ENCODE data around the gene PITX1.
A peak's percentile ranks its signal among the peaks of the same experiment; 100 is the strongest.

PITX1 gene

DNA sequence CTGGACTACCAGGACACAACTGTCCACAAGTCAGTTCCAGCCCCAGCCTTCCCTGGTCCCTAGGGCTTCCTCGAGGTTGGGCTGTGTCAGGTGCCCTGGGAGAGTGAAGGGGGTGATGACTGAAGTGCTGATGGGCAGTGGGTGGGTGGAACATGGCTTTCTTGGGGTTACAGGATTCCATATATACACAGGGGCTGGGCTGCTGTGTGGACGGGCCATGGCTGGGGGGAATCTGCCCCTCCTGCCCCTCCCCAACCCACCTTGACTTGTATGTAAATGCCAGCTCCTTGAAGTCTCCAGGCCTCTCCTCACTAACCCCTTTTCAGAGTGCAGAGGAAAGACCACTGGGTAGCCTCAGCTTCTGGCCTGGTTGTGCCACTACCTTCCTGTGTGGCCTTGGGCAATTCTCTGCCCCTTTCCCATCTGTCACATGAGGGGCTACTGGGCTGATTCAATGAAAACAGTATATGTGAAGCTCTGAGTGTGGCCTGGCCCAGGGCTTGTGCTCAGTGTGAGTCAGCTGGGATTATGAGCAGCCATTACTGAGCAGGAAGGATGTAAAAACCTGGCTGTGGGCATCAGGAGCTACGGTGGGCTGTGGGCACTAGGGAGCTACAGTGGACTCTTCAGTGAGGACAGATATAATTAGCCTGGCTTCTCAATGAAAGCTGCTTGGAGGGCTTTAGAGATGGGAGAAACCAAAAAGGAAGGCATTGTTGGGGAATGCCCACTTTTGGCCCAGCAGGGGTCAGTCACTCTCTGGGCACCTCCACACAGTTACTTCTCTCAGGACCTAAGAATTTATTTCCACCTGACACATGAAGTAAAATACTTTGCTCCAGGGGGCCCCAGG lies 23.3 kb downstream of the PITX1 start:
- Histone ChIP-seq H3K27me3 (replicated peaks) (no peaks in the 10 kb centered on the region), H3K4me3 (ENCODE audit: low read depth, low read length) (no peak overlapping the region), H3K36me3 (replicated peaks) (no peaks in the 10 kb centered on the region), H3K27ac (no peak overlapping the region)
- TF ChIP-seq, protein P1, sequence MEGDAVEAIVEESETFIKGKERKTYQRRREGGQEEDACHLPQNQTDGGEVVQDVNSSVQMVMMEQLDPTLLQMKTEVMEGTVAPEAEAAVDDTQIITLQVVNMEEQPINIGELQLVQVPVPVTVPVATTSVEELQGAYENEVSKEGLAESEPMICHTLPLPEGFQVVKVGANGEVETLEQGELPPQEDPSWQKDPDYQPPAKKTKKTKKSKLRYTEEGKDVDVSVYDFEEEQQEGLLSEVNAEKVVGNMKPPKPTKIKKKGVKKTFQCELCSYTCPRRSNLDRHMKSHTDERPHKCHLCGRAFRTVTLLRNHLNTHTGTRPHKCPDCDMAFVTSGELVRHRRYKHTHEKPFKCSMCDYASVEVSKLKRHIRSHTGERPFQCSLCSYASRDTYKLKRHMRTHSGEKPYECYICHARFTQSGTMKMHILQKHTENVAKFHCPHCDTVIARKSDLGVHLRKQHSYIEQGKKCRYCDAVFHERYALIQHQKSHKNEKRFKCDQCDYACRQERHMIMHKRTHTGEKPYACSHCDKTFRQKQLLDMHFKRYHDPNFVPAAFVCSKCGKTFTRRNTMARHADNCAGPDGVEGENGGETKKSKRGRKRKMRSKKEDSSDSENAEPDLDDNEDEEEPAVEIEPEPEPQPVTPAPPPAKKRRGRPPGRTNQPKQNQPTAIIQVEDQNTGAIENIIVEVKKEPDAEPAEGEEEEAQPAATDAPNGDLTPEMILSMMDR (IDR thresholded peaks at IDR 0.05; ENCODE audit: low read depth, low read length, missing control alignments) = peak; percentile 14
- no peak for DNase-seq
- in situ Hi-C loops (cut with HindIII; ENCODE audit: low pct_ligation_motif_present, low sequenced_read_pairs) = no loop called here

DNA sequence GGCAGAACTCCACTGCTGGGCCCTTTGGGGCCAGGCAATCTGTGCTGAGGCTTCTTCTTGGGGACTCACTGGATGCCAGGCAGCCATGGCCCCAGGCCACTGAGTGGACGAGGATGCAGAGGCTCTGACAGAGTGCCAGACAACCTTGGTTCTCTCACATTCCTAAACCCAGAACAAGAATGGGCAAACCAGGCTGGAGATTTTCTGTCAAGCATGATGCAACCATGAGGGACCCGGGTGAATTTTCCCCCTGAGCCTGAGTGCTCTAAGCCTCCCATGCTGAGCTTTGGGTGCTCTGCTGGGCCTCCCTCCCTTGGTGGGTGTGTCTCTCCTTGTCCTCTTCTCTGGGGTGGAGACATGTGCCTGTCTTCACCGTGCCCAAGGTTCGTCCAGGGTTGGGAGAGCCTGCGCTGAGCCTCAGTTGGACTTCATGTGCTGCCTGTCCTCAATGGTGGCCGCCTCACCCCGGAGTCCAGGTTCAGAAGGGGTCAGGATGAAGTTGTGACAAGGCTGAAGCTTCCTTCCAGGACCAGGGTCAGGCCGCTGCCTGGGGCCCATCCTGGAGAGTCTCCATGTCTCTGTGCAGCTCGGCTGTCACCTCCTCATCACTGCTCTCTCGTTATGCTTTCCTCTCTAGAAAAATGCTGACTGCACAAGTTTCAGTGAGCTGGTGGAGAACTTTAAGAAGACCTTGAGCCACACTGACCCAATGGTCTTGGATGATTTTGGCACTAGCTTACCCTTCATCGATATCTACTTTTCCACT lies 24.1 kb downstream of the PITX1 start:
- Histone ChIP-seq H3K27me3 (replicated peaks) (no peaks in the 10 kb centered on the region), H3K27ac (no peak overlapping the region), H3K36me3 (replicated peaks) (no peaks in the 10 kb centered on the region), H3K4me3 (ENCODE audit: low read depth, low read length) (no peak overlapping the region)
- TF ChIP-seq, protein P1 (IDR thresholded peaks at IDR 0.05; ENCODE audit: low read depth, low read length, missing control alignments) = no peak
- no peak for DNase-seq
- in situ Hi-C loops (cut with HindIII; ENCODE audit: low pct_ligation_motif_present, low sequenced_read_pairs) = no loop called here

DNA sequence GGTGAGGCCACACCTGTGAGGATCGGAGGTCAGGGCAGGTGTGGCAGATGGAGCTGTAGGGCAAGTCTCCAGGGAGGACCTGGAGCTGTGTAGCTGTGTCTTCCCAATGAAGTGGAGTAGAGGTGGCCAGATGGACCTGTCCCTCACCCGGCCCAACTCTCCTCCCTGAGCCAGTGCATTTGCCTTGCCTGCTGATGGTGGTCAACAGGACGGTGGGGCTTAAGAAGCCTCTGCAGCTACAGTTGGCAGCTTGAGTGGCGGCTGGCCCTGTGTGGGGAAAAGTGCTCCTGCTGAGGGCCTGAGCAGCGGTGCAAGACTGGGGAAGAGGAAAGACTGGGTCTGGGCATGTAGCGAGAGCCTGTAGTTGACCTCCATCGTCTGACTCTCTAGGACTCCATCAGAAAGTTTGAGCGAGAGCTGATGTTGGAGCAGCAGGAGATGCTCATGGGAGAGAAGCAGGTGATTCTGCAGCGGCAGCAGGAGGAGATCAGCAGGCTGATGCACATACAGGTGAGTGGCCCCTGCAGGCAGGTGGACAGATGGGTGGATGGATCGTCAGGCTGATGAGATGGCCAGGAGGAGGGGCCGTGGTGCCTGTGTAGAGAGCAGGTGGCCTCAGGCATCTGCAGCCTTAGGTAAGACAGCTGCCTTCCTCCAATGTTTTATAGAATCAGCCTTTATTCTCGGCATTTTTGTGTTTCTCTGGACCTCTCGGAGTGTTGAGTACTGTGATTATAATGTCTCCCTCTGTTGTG lies 24.9 kb downstream of the PITX1 start:
- DNase-seq = no peak
- in situ Hi-C loops (cut with HindIII; ENCODE audit: low pct_ligation_motif_present, low sequenced_read_pairs) = no loop called here
- no peaks in the 10 kb centered on the region for H3K27me3 ChIP-seq (replicated peaks)
- H3K4me3 ChIP-seq (ENCODE audit: low read depth, low read length) = no peak overlapping the region
- H3K27ac ChIP-seq = no peak overlapping the region
- TF ChIP-seq, protein P1 (IDR thresholded peaks at IDR 0.05; ENCODE audit: low read depth, low read length, missing control alignments) = no peak
- no peaks in the 10 kb centered on the region for H3K36me3 ChIP-seq (replicated peaks)

DNA sequence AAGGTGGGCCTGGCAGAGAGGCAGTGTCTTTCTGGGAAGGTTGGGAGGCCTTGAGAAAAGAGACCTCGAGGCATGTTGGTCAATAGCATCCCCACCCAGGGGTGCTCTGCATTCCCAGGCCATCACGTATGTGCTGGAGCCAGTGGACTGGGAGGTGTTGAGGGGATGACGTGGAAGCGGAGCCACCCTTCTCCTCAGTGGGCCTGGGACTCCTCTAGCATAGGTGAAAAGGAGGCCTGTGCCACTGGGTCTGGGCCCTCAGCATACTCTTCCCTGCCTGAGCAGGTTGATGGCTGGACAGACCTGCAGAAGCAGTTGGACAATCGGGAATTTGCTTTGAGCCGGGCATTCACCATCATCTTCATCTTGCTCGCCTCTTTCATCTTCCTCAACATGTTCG lies 25.5 kb downstream of the PITX1 start:
- TF ChIP-seq, protein P1 (IDR thresholded peaks at IDR 0.05; ENCODE audit: low read depth, low read length, missing control alignments) = no peak
- in situ Hi-C loops (cut with HindIII; ENCODE audit: low pct_ligation_motif_present, low sequenced_read_pairs) = no loop called here
- H3K27ac ChIP-seq = no peak overlapping the region
- H3K27me3 ChIP-seq (replicated peaks) = no peaks in the 10 kb centered on the region
- H3K4me3 ChIP-seq (ENCODE audit: low read depth, low read length) = no peak overlapping the region
- no peak for DNase-seq
- H3K36me3 ChIP-seq (replicated peaks) = no peaks in the 10 kb centered on the region

DNA sequence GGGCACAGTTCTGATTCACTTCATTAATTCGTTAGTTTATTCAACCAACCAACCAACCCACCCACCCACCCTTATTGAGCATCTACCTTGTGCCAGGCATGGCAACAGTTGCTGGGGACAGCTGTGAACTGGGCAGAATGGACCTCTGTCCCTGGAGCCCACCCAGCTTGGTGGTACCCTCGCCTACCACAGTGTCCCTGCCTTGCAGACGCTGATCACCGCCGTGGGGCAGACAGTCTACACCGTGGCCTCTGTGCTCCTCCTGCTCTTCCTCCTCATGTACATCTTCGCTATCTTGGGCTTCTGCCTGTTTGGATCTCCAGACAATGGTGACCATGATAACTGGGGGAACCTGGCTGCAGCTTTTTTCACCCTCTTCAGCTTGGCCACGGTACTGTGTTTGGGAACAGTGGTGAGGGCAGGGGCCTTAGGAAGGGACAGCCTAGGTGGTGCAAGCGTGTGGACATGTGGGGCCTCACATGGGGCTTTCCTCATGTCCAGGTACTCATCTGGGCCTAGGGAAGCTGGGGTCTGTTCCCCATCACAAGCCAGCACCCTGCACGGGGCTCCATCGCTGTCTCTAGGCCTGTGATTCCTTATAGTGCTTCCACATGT lies 26.2 kb downstream of the PITX1 start:
- Histone ChIP-seq H3K36me3 (replicated peaks) (no peaks in the 10 kb centered on the region), H3K4me3 (ENCODE audit: low read depth, low read length) (no peak overlapping the region), H3K27ac (no peak overlapping the region), H3K27me3 (replicated peaks) (no peaks in the 10 kb centered on the region)
- TF ChIP-seq, protein P1 (IDR thresholded peaks at IDR 0.05; ENCODE audit: low read depth, low read length, missing control alignments) = no peak
- no peak for DNase-seq
- in situ Hi-C loops (cut with HindIII; ENCODE audit: low pct_ligation_motif_present, low sequenced_read_pairs) = no loop called here

Measured in brain microvascular endothelial cell (primary cell).